ENCODE results near the gene TTC16. TPM values are rescaled to one million over a fixed set of nuclear protein-coding genes. Genes with fewer than 3 reads are reported as not detected.

Gene TTC16
- total RNA-seq, 1 experiment from 2014 or later, result not detected

GRCh38 chr9:127715470-127716337 is at the start of gene TTC16, which contains the start of gene PTRH1 (continued):
- TF ChIP-seq EMX1 (CRISPR knock-in tag; IDR thresholded peaks at IDR 0.05) (no peak), STAT6 (CRISPR knock-in tag; conservative IDR thresholded peaks at IDR 0.05; ENCODE audit: low read depth) (no peak), NR2C2 (CRISPR knock-in tag; IDR thresholded peaks at IDR 0.05) (no peak), MXD4 (CRISPR knock-in tag; IDR thresholded peaks at IDR 0.05; ENCODE audit: borderline replicate concordance) (no peak), IRF2 (CRISPR knock-in tag; IDR thresholded peaks at IDR 0.05; ENCODE audit: borderline replicate concordance, low read depth) (no peak)

GRCh38 chr9:127667127-127667844 is 48.6 kb upstream of the TTC16 start:
- Mint-ChIP-seq H3K27me3 (ENCODE audit: low read depth) (no peaks in the 10 kb centered on the region), H3K27ac (no peak overlapping the region), H3K4me1 (no peaks in the 10 kb centered on the region), H3K36me3 (peaks cover 20% of the 10 kb centered on the region), H3K9me3 (no peaks in the 10 kb centered on the region), H3K4me3 (no peak overlapping the region)
- ATAC-seq, result no peak
- TF ChIP-seq E2F4 (CRISPR knock-in tag; IDR thresholded peaks at IDR 0.05; ENCODE audit: borderline replicate concordance, low read depth) (no peak), IRF2 (CRISPR knock-in tag; IDR thresholded peaks at IDR 0.05; ENCODE audit: borderline replicate concordance, low read depth) (no peak), JAZF1 (CRISPR knock-in tag; IDR thresholded peaks at IDR 0.05) (no peak), GRHL2 (CRISPR knock-in tag; IDR thresholded peaks at IDR 0.05; ENCODE audit: insufficient replicate concordance, severe bottlenecking) (no peak), EMX1 (CRISPR knock-in tag; IDR thresholded peaks at IDR 0.05) (no peak), SMAD3 (CRISPR knock-in tag; IDR thresholded peaks at IDR 0.05; ENCODE audit: borderline replicate concordance) (no peak), ZNF396 (CRISPR knock-in tag; IDR thresholded peaks at IDR 0.05; ENCODE audit: borderline replicate concordance) (no peak), AFF4 (CRISPR knock-in tag; IDR thresholded peaks at IDR 0.05; ENCODE audit: borderline replicate concordance) (no peak), ZNF512 (CRISPR knock-in tag; IDR thresholded peaks at IDR 0.05; ENCODE audit: borderline replicate concordance) (no peak), ZNF219 (CRISPR knock-in tag; IDR thresholded peaks at IDR 0.05; ENCODE audit: borderline replicate concordance) (no peak)
- ChIA-PET POLR2A (no interaction called here), CTCF (interaction anchor here (0.5 to 1.3 kb wide), 3 partner anchors 12 to 164 kb away, joined by 3 to 4 read pairs (median 3); no protein-coding TSS in a partner anchor)
- DNase-seq (ENCODE audit: low spot score), result no peak
